SK-N-SH (cell line): ENCODE results near the gene STAT1. TPM values are rescaled to one million over a fixed set of nuclear protein-coding genes. Genes with fewer than 3 reads are reported as not detected.
A peak's percentile ranks its signal among the peaks of the same experiment; 100 is the strongest.

Experiments
- CTCF ChIA-PET: fragments of 300-600, 350-600 bp; formaldehyde crosslinking; extraction: SDS; loops from one replicate; lab custom pipeline; 2021; lab: Yijun Ruan, JAX
- POLR2A ChIA-PET: fragments of 350-600 bp; sonication (Branson Sonifier 250); formaldehyde crosslinking; extraction: SDS; loops from one replicate; lab custom pipeline; 2020; ENCODE audit warnings: antibody characterized with exemption, inconsistent platforms; lab: Yijun Ruan, JAX
- DNase-seq: peaks from one replicate; pipeline ENCODE4 v3.0.0; 2012
- H2AFZ ChIP-seq: fragments of 200-600 bp; sonication (generic); 2 replicates; pipeline ENCODE4 v1.8.1; 2016; ENCODE audit warnings: antibody characterized with exemption, mild to moderate bottlenecking, low read depth
- H3F3A ChIP-seq: fragments of 200-600 bp; sonication (generic); replicated peaks from 2 replicates; pipeline ENCODE3; 2016; ENCODE audit warnings: antibody characterized with exemption, mild to moderate bottlenecking; ENCODE audit not compliant: insufficient read depth
- H3K27ac ChIP-seq, 2 experiments: fragments of 200-500 bp in 1 of 2; fragments of 200-600 bp in 1 of 2; sonication (Bioruptor generic) in 1 of 2; sonication (generic), shearing (Covaris generic) in 1 of 2; 2 replicates each; pipeline versions ENCODE4 v1.5.1 to v1.6.1; 2014 to 2016; ENCODE audit warnings: low read depth in 2 of 2, inconsistent platforms in 1 of 2, low read length in 1 of 2, mild to moderate bottlenecking in 1 of 2, mixed read lengths in 1 of 2
- H3K27me3 ChIP-seq: fragments of 200-600 bp; sonication (generic), shearing (Covaris generic); 2 replicates; pipeline ENCODE4 v1.6.1; 2016; ENCODE audit warnings: mixed run types; ENCODE audit not compliant: insufficient read depth
- H3K36me3 ChIP-seq, 2 experiments: fragments of 200-500 bp in 1 of 2; fragments of 200-600 bp in 1 of 2; sonication (Bioruptor generic) in 1 of 2; sonication (generic) in 1 of 2; replicated peaks in 1 of 2; 2 replicates each; pipeline versions ENCODE3 to v1.5.1; 2014 to 2016; ENCODE audit warnings: low read length in 1 of 2, mild to moderate bottlenecking in 1 of 2; ENCODE audit not compliant: insufficient read depth in 2 of 2, control insufficient read depth in 1 of 2
- H3K4me1 ChIP-seq, 2 experiments: fragments of 200-500 bp in 1 of 2; fragments of 200-600 bp in 1 of 2; sonication (Bioruptor generic) in 1 of 2; sonication (generic), shearing (Covaris generic) in 1 of 2; 2 replicates each; pipeline versions ENCODE4 v1.5.1 to v1.6.1; 2014 to 2016; ENCODE audit warnings: low read depth in 1 of 2, low read length in 1 of 2, mixed run types in 1 of 2; ENCODE audit not compliant: insufficient read depth in 2 of 2, control insufficient read depth in 1 of 2
- H3K4me2 ChIP-seq: fragments of 200-600 bp; sonication (generic), shearing (Covaris generic); 2 replicates; pipeline ENCODE4 v1.6.1; 2017; ENCODE audit warnings: mixed run types
- H3K4me3 ChIP-seq, 2 experiments: fragments of 200-500 bp in 1 of 2; fragments of 200-600 bp in 1 of 2; sonication (Bioruptor generic) in 1 of 2; sonication (generic), shearing (Covaris generic) in 1 of 2; 2 replicates each; pipeline versions ENCODE4 v1.5.1 to v1.8.1; 2014 to 2016; ENCODE audit warnings: low read depth in 2 of 2, inconsistent platforms in 1 of 2, low read length in 1 of 2, mild to moderate bottlenecking in 1 of 2, mixed read lengths in 1 of 2, moderate library complexity in 1 of 2
- H3K79me2 ChIP-seq: fragments of 200-600 bp; sonication (generic); 2 replicates; pipeline ENCODE4 v1.8.1; 2017; ENCODE audit warnings: mild to moderate bottlenecking; ENCODE audit not compliant: insufficient read depth
- H3K9ac ChIP-seq: fragments of 200-600 bp; sonication (generic); 2 replicates; pipeline ENCODE4 v1.6.1; 2017; ENCODE audit warnings: mixed run types
- H3K9me2 ChIP-seq: fragments of 200-600 bp; sonication (generic); 2 replicates; pipeline ENCODE4 v1.6.1; 2017; ENCODE audit warnings: mixed run types
- H3K9me3 ChIP-seq: fragments of 200-600 bp; sonication (generic); 2 replicates; pipeline ENCODE4 v1.6.1; 2017; ENCODE audit warnings: mixed run types, mild to moderate bottlenecking, moderate library complexity
- H4K20me1 ChIP-seq: fragments of 200-600 bp; sonication (generic); 2 replicates; pipeline ENCODE4 v1.6.1; 2017; ENCODE audit warnings: mild to moderate bottlenecking, mixed run types; ENCODE audit not compliant: insufficient read depth
- JUND ChIP-seq: IDR thresholded peaks from 2 replicates; pipeline ENCODE4 v1.4.0; 2012
- POLR2AphosphoS5 ChIP-seq: IDR thresholded peaks from 2 replicates; pipeline ENCODE4 v1.6.1; 2012; ENCODE audit warnings: low read depth, low read length
- TAF1 ChIP-seq: IDR thresholded peaks from 2 replicates; pipeline ENCODE4 v1.6.1; 2012; ENCODE audit warnings: low read depth, mild to moderate bottlenecking, low read length, moderate library complexity, borderline replicate concordance
- WGBS: methylation state at CpG from one replicate; pipeline ENCODE4 v1.1.6; 2017; ENCODE audit warnings: low lambda C conversion rate; 5-methylcytosine and 5-hydroxymethylcytosine counted together
- polyA plus RNA-seq, 3 experiments: library from polyadenylated mRNA; depleted of rRNA; stranded (reverse); fragments of >200 nt; gene quantifications; 2 replicates each; pipeline ENCODE4 v1.2.3, GENCODE V29; 2012
- TF ChIP-seq, protein P1 (sequence below): IDR thresholded peaks from 2 replicates; pipeline ENCODE4 v1.6.1; 2012; ENCODE audit warnings: mild to moderate bottlenecking, low read depth, low read length, moderate library complexity
- TF ChIP-seq, protein P2 (sequence below): IDR thresholded peaks from 2 replicates; pipeline ENCODE4; 2012
- TF ChIP-seq, protein P3 (sequence below): fragments of 150-350 bp; IDR thresholded peaks from 2 replicates; pipeline ENCODE4 v1.6.1; 2016; ENCODE audit warnings: mild to moderate bottlenecking, low read depth, low read length

Gene STAT1
- polyA plus RNA-seq, 1 of the 3 experiments (the other 2 are of a cell fraction) = 22.1 TPM

DNA sequence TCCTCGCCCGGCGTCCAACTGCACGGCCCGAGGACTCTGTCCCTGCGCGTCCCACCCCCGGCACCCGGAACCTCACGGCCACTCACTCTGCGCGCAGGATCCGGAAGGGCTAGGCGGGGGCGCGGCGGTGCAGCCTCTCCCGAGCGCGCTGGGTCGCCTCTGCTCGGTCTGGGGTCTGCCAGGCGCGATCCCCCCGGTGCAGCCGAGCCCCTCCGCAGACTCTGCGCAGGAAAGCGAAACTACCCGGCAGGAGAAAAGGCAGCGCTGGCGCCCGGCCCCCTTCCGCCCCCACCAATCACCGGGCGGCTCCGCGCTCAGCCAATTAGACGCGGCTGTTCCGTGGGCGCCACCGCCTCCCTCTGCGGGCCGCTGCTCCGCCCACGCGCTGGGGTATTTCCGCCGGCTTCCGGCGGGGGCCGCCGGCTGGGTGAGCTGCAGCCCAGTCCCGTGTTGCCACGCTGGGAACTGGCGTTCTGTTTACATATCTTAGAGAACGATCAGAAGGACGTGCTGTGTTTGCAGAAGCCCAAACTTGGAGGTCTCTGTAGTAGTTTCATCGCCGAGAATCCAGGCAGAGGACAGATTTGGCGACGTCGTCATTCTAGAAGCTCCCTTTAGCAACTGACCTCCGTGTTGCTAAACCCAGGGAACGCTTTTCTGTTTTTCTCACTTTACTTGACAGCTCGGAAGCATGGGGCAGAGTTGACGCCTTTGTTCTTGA lies at the start of gene STAT1 (continued):
- TF ChIP-seq, protein P1, sequence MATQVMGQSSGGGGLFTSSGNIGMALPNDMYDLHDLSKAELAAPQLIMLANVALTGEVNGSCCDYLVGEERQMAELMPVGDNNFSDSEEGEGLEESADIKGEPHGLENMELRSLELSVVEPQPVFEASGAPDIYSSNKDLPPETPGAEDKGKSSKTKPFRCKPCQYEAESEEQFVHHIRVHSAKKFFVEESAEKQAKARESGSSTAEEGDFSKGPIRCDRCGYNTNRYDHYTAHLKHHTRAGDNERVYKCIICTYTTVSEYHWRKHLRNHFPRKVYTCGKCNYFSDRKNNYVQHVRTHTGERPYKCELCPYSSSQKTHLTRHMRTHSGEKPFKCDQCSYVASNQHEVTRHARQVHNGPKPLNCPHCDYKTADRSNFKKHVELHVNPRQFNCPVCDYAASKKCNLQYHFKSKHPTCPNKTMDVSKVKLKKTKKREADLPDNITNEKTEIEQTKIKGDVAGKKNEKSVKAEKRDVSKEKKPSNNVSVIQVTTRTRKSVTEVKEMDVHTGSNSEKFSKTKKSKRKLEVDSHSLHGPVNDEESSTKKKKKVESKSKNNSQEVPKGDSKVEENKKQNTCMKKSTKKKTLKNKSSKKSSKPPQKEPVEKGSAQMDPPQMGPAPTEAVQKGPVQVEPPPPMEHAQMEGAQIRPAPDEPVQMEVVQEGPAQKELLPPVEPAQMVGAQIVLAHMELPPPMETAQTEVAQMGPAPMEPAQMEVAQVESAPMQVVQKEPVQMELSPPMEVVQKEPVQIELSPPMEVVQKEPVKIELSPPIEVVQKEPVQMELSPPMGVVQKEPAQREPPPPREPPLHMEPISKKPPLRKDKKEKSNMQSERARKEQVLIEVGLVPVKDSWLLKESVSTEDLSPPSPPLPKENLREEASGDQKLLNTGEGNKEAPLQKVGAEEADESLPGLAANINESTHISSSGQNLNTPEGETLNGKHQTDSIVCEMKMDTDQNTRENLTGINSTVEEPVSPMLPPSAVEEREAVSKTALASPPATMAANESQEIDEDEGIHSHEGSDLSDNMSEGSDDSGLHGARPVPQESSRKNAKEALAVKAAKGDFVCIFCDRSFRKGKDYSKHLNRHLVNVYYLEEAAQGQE = peak; percentile 61; the same call in 1 of the 2 replicates
- TF ChIP-seq JUND (peak; percentile 68; the same call in 1 of the 2 replicates), POLR2AphosphoS5 (peak; percentile 98)
- TF ChIP-seq, protein P2, sequence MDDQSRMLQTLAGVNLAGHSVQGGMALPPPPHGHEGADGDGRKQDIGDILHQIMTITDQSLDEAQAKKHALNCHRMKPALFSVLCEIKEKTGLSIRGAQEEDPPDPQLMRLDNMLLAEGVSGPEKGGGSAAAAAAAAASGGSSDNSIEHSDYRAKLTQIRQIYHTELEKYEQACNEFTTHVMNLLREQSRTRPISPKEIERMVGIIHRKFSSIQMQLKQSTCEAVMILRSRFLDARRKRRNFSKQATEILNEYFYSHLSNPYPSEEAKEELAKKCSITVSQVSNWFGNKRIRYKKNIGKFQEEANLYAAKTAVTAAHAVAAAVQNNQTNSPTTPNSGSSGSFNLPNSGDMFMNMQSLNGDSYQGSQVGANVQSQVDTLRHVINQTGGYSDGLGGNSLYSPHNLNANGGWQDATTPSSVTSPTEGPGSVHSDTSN = 0 out of 2 replicates have a peak, but pooled peaks have one; percentile 46
- TF ChIP-seq, protein P3, sequence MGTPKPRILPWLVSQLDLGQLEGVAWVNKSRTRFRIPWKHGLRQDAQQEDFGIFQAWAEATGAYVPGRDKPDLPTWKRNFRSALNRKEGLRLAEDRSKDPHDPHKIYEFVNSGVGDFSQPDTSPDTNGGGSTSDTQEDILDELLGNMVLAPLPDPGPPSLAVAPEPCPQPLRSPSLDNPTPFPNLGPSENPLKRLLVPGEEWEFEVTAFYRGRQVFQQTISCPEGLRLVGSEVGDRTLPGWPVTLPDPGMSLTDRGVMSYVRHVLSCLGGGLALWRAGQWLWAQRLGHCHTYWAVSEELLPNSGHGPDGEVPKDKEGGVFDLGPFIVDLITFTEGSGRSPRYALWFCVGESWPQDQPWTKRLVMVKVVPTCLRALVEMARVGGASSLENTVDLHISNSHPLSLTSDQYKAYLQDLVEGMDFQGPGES = peak; percentile 44; the same call in 1 of the 2 replicates

DNA sequence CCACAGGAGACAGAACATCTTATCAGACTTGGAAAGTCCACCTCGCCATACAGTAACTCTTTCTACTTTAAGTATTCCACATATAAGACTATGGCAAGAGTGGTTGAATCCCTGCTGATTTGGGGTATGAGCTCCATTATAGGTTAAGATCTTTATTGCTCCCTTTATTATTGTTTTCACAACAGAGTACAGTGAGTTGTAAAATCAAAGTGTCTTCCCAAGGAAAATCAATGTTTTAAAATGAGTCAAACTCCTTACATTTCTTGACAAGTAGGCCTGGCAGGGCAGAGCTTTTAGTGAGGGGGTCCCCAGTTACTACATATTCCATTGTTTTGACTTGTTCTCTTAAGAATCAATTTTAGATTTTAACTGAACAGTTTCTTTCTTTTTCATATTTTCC lies 49.6 kb upstream of the STAT1 start:
- no peak overlapping the region for H3K9ac ChIP-seq
- CTCF ChIA-PET = interaction anchor here (0.9 to 4.7 kb wide), 3 partner anchors 11 to 428 kb away, joined by 3 to 37 read pairs (median 7); no protein-coding TSS in a partner anchor
- H3K79me2 ChIP-seq = no peaks in the 10 kb centered on the region
- no peaks in the 10 kb centered on the region for H4K20me1 ChIP-seq
- DNase-seq = no peak
- H3K4me1 ChIP-seq = no peaks in the 10 kb centered on the region
- H3K27me3 ChIP-seq = no peaks in the 10 kb centered on the region
- no peak overlapping the region for H3K4me3 ChIP-seq
- no peaks in the 10 kb centered on the region for H3F3A ChIP-seq
- POLR2A ChIA-PET = no interaction called here
- no peak overlapping the region for H2AFZ ChIP-seq
- no peaks in the 10 kb centered on the region for H3K9me2 ChIP-seq
- H3K27ac ChIP-seq = no peak overlapping the region
- TF ChIP-seq TAF1 = no peak
- no peaks in the 10 kb centered on the region for H3K9me3 ChIP-seq
- no peak overlapping the region for H3K4me2 ChIP-seq
- 90% methylated on average over 1 of the region's 1 CpG for WGBS
- no peaks in the 10 kb centered on the region for H3K36me3 ChIP-seq
